ENCODE results near the gene DHRS7B. TPM values are rescaled to one million over a fixed set of nuclear protein-coding genes. Genes with fewer than 3 reads are reported as not detected.
A peak's percentile ranks its signal among the peaks of the same experiment; 100 is the strongest.

Gene DHRS7B
- total and polyA plus RNA-seq, 10 donors: 13.3 to 31.3 (median 18.7) TPM

DNA sequence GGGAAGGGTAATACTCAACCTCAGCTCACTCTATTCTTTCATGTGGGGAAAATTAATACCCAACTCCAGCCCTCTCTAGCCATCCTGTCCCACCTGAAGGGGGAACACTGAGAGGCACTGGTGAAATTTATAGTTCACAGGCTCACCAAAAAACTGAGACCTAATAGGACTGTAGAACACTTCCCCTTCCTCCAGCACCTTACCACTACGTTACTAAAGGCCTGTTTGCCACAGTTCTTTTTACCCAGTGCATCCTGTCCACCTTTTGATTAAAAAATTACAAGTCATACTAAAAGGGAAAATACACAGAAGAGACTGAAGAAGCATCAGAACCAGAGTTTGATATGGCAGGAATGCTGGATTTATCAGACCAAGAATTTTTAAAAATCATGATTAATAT lies 26.0 kb downstream of the DHRS7B start:
- 17 to 58% (median 30%) methylated on average over 1 of the region's 1 CpG for WGBS, 5 donors
- peaks cover 0 to 39% (median 2%) of the 10 kb centered on the region in 6 donors for H3K4me1 ChIP-seq
- H3K9me3 ChIP-seq: peaks cover 0 to 37% (median 25%) of the 10 kb centered on the region in 8 donors
- H3K27ac ChIP-seq: peak overlapping the region in 4 of 8 donors; percentile 39 to 84 (median 41)
- TF ChIP-seq, protein P1, sequence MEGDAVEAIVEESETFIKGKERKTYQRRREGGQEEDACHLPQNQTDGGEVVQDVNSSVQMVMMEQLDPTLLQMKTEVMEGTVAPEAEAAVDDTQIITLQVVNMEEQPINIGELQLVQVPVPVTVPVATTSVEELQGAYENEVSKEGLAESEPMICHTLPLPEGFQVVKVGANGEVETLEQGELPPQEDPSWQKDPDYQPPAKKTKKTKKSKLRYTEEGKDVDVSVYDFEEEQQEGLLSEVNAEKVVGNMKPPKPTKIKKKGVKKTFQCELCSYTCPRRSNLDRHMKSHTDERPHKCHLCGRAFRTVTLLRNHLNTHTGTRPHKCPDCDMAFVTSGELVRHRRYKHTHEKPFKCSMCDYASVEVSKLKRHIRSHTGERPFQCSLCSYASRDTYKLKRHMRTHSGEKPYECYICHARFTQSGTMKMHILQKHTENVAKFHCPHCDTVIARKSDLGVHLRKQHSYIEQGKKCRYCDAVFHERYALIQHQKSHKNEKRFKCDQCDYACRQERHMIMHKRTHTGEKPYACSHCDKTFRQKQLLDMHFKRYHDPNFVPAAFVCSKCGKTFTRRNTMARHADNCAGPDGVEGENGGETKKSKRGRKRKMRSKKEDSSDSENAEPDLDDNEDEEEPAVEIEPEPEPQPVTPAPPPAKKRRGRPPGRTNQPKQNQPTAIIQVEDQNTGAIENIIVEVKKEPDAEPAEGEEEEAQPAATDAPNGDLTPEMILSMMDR (IDR thresholded peaks at IDR 0.05 in 8 of 11, conservative IDR thresholded peaks at IDR 0.05 in 3 of 11): no peak
- no peak for TF ChIP-seq POLR2A (IDR thresholded peaks at IDR 0.05)
- TF ChIP-seq POLR2AphosphoS5 (IDR thresholded peaks at IDR 0.05): no peak
- no peak for DNase-seq
- peaks cover 0 to under 1% (median 0%) of the 10 kb centered on the region in 6 donors for H3K36me3 ChIP-seq
- intact Hi-C loops (cut with DNase I; ENCODE audit: low total_unique reads): no loop called here
- no peak overlapping the region for H3K4me3 ChIP-seq
- no peaks in the 10 kb centered on the region for H3K27me3 ChIP-seq (replicated peaks in 1 of 7)

DNA sequence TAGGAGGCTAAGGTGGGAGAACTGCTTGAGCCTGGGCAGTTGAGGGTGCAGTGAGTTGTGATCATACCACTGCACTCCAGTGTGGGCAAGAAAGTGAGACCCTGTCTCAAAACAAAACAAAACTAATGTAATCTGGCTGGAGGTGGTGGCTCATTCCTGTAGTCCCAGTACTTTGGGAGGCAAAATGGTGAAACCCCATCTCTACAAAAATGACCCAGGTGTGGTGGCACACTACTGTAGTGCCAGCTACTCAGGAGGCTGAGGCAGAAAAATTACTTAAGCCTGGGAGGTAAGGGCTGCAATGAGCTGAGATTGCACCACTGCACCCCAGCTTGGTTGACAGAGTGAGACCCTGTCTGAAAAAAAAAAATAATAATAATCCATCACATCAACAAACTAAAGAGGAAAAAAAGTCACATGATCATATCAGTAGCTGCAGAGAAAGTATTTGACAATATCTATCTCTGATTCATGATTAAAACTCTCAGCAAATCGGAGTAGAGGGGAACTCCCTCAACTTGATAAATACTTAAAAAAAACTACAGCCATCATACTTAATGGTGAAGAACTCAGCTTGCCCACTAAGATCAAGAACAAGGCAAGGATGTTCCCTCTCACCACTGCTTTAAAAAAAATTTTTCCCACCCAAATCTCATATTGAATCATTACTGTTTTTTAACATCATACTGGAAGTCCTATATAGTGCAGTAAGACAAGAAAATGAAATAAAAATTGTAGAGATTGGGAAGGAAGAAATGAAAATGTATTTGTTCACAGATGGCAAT lies 31.0 kb downstream of the DHRS7B start:
- no peak for DNase-seq
- intact Hi-C loops (cut with DNase I; ENCODE audit: low total_unique reads): no loop called here
- Histone ChIP-seq H3K27ac (no peak overlapping the region), H3K4me3 (no peak overlapping the region), H3K4me1 (peaks cover 0 to 33% (median 15%) of the 10 kb centered on the region in 6 donors), H3K27me3 (replicated peaks in 1 of 7) (no peaks in the 10 kb centered on the region), H3K9me3 (peaks cover 0 to 23% (median 12%) of the 10 kb centered on the region in 8 donors), H3K36me3 (no peaks in the 10 kb centered on the region)
- TF ChIP-seq POLR2AphosphoS5 (IDR thresholded peaks at IDR 0.05) (no peak), POLR2A (IDR thresholded peaks at IDR 0.05) (no peak)
- whole genome bisulfite sequencing, 5 donors: 57 to 77% (median 67%) methylated on average over 1 of the region's 1 CpG

DNA sequence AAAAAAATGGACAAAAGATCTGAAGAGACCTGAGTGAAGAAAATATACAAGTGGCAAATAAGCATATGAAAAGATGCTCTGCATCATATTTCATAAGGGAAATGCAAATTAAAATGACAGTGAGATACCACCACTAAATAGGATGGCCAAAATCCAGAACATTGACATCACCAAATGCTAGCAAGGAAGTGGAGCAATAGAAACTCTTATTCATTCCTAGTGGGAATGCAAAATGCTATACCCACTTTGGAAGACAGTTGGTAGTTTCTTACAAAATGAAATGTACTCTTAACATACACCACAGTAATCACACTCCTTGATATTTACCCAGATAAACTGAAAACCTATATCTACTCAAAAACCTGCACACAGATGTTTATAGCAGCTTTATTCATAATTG lies 33.6 kb downstream of the DHRS7B start:
- intact Hi-C loops (cut with DNase I; ENCODE audit: low total_unique reads): no loop called here
- Histone ChIP-seq H3K4me3 (no peak overlapping the region), H3K4me1 (peaks cover 0 to 41% (median 12%) of the 10 kb centered on the region in 6 donors), H3K27me3 (replicated peaks in 1 of 7) (no peaks in the 10 kb centered on the region), H3K36me3 (peaks cover 0 to 8% (median 0%) of the 10 kb centered on the region in 6 donors), H3K9me3 (peaks cover 0 to 7% (median 5%) of the 10 kb centered on the region in 8 donors), H3K27ac (peak overlapping the region in 1 of 8 donors; percentile 63)
- DNase-seq: no peak
- TF ChIP-seq, protein P1 (IDR thresholded peaks at IDR 0.05 in 8 of 11, conservative IDR thresholded peaks at IDR 0.05 in 3 of 11): no peak
- TF ChIP-seq POLR2A (IDR thresholded peaks at IDR 0.05): no peak
- TF ChIP-seq POLR2AphosphoS5 (IDR thresholded peaks at IDR 0.05): no peak

DNA sequence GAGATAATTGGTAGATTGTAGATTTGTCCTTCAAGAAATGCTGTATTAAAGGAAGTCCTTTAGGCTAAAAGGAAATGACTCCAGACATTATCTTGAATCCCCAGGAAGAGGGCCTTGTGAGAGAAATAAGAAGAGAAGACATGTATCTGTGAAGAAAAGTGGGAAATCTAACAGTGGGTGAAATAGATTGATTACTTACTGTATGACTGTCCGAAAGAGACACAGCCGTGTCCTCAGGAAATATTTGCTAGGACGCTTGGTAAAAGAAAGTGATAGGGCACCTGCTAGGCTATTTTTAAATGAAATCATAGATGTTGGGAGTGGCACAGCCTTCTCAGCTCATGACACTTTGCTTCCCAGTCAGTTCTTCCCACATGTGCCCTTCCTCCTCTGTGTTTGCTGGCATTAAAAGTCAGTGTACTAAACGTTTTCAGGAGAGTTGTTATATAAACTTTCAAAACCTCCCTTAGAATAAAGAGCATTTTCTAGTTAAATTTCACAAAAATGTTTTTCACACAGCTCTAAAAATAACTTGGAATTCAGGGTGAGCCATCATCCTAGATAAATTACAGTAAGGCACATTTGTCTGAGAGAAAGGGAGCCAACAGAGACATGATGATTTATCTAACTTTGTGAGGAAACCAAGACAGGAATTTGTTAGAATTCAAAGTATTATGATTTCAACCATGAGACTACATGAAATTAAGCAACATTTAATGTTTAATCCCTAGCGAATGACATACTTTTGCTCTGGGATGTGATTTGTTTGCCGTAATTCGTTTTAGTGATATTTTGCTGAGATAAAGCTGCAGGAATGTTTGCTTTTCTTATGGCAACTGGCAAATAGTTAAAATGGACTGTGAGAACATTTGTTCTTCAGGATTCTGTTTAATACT lies 35.0 kb downstream of the DHRS7B start:
- no peak for TF ChIP-seq POLR2A (IDR thresholded peaks at IDR 0.05)
- TF ChIP-seq, protein P1 (IDR thresholded peaks at IDR 0.05 in 8 of 11, conservative IDR thresholded peaks at IDR 0.05 in 3 of 11): no peak
- no peak for TF ChIP-seq POLR2AphosphoS5 (IDR thresholded peaks at IDR 0.05)
- H3K36me3 ChIP-seq: peaks cover 0 to 11% (median 0%) of the 10 kb centered on the region in 6 donors
- no peaks in the 10 kb centered on the region for H3K27me3 ChIP-seq (replicated peaks in 1 of 7)
- intact Hi-C loops (cut with DNase I; ENCODE audit: low total_unique reads): no loop called here
- no peaks in the 10 kb centered on the region for H3K9me3 ChIP-seq
- no peak overlapping the region for H3K4me3 ChIP-seq
- H3K4me1 ChIP-seq: peaks cover 3 to 50% (median 13%) of the 10 kb centered on the region in 6 donors
- H3K27ac ChIP-seq: peak overlapping the region; percentile 9 to 63 (median 49)
- DNase-seq: no peak
- 52 to 70% (median 64%) methylated on average over 7 of the region's 7 CpGs for WGBS, 5 donors

All from spleen (tissue), 11 donors.